Panc1 (cell line): ENCODE results near the gene HAUS6. TPM values are rescaled to one million over a fixed set of nuclear protein-coding genes. Genes with fewer than 3 reads are reported as not detected.

ENCODE experiments used
- ATAC-seq: fragments of 200-7000 bp; cut with Tn5 transposase; 2 replicates; pipeline ENCODE4 v1.9.1; 2020; ENCODE audit warnings: mild to moderate bottlenecking, moderate library complexity
- BruUV-seq: library from RNA; stranded (reverse); fragments of 400-500 nt; replicated peaks from 2 replicates; lab custom pipeline; 2021; lab: Mats Ljungman, UMichigan
- CTCF ChIA-PET: fragments of 300-600 bp; sonication (Branson Sonifier 250); formaldehyde crosslinking; loops from one replicate; lab custom pipeline; 2022; ENCODE audit warnings: antibody characterized with exemption; lab: Charles Lee
- POLR2A ChIA-PET: fragments of 300-600 bp; sonication (Branson Sonifier 250); formaldehyde crosslinking; loops from one replicate; lab custom pipeline; 2022; ENCODE audit warnings: antibody characterized with exemption; lab: Charles Lee
- DNase-seq: peaks from one replicate; pipeline ENCODE4 v3.0.0-alpha.2; 2010; ENCODE audit warnings: low read depth, low spot score
- H3K27ac ChIP-seq: 2 replicates; pipeline ENCODE4 v1.5.1; 2011; ENCODE audit warnings: mild to moderate bottlenecking, low read length, inconsistent platforms
- H3K27me3 ChIP-seq: fragments of 200-500 bp; sonication (Bioruptor generic); 2 replicates; pipeline ENCODE4 v1.6.0; 2014; ENCODE audit warnings: low read length, inconsistent platforms; ENCODE audit not compliant: control insufficient read depth, insufficient read depth
- H3K36me3 ChIP-seq: fragments of 200-500 bp; sonication (Bioruptor generic); 2 replicates; pipeline ENCODE4 v1.5.1; 2014; ENCODE audit warnings: inconsistent platforms, mild to moderate bottlenecking, low read length, moderate library complexity; ENCODE audit not compliant: control insufficient read depth, insufficient read depth
- H3K4me1 ChIP-seq: 2 replicates; pipeline ENCODE4 v1.5.1; 2011; ENCODE audit warnings: inconsistent platforms, mild to moderate bottlenecking, low read length, moderate library complexity; ENCODE audit not compliant: control insufficient read depth, insufficient read depth
- H3K4me3 ChIP-seq, 2 experiments: 2 replicates each; pipeline ENCODE4 v1.5.1; 2011 to 2012; ENCODE audit warnings: low read depth in 2 of 2, low read length in 2 of 2, mild to moderate bottlenecking in 2 of 2, inconsistent platforms in 1 of 2, moderate library complexity in 1 of 2
- H3K9me3 ChIP-seq: fragments of 200-500 bp; sonication (Bioruptor generic); 2 replicates; pipeline ENCODE4 v1.5.1; 2014; ENCODE audit warnings: low read depth, mild to moderate bottlenecking, inconsistent platforms, low read length, moderate library complexity; ENCODE audit not compliant: control insufficient read depth, insufficient read depth
- POLR2AphosphoS5 ChIP-seq: IDR thresholded peaks from 2 replicates; pipeline ENCODE4 v1.6.1; 2012; ENCODE audit warnings: mild to moderate bottlenecking, low read depth, low read length, moderate library complexity
- SIN3A ChIP-seq: IDR thresholded peaks from 2 replicates; pipeline ENCODE4 v1.6.1; 2012; ENCODE audit warnings: low read depth, mild to moderate bottlenecking, low read length, moderate library complexity, borderline replicate concordance; ENCODE audit not compliant: insufficient read depth
- TCF7L2 ChIP-seq: IDR thresholded peaks from 2 replicates; pipeline ENCODE4 v1.6.1; 2011; ENCODE audit warnings: mild to moderate bottlenecking, low read depth, low read length, inconsistent platforms
- in situ Hi-C: cut with HindIII; loops from 2 replicates; pipeline ENCODE4 v1.10.0; 2016; ENCODE audit warnings: low sequenced_read_pairs, low pct_unique_long_range_greater_than_20kb
- intact Hi-C: fragments of 100-400 bp; cut with micrococcal nuclease; formaldehyde crosslinking; loops from one replicate; pipeline ENCODE4 v1.10.0; 2022; ENCODE audit not compliant: unreplicated experiment
- total RNA-seq: library from RNA; stranded (reverse); gene quantifications from one replicate; pipeline ENCODE4 v1.2.1, GENCODE V29; 2021; ENCODE audit not compliant: unreplicated experiment
- TF ChIP-seq, protein P1 (sequence below), 2 experiments: IDR thresholded peaks; 2 replicates each; pipeline ENCODE4 v1.6.1; 2011 to 2012; ENCODE audit warnings: low read depth in 2 of 2, control low read depth in 1 of 2, low read length in 1 of 2, mild to moderate bottlenecking in 1 of 2, moderate library complexity in 1 of 2; ENCODE audit not compliant: insufficient read depth in 1 of 2
- TF ChIP-seq, protein P2 (sequence below): fragments of 450-650 bp; IDR thresholded peaks from 2 replicates; pipeline ENCODE4 v1.5.1; 2017; ENCODE audit warnings: mild to moderate bottlenecking

Gene HAUS6
- total RNA-seq, 1 experiment from 2014 or later = 9.3 TPM

DNA sequence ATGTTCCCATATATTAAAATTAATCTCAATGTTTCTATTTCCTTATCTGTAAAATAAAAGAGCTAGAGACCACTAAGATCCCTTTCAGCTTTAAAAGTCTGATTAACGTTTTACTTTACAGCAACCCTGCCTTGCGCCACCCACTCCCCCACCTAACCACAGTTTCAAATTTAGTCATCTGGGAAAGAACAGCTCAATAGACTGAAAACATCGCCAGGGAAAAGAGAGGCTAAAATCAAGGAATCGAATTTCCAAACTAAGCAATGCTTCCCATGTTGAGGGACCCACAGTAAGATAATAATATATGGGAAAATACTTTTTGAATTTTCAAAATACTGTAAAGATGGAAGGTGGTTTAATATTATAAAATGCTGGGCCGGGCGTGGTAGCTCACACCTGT is 76.3 kb downstream of the HAUS6 start:
- Histone ChIP-seq H3K27ac (no peak overlapping the region), H3K27me3 (no peaks in the 10 kb centered on the region), H3K36me3 (no peaks in the 10 kb centered on the region), H3K9me3 (no peaks in the 10 kb centered on the region), H3K4me1 (no peaks in the 10 kb centered on the region), H3K4me3 (no peak overlapping the region)
- intact Hi-C loops = loop anchor here (10.0 kb wide), 1 partner anchor 762 kb away; no protein-coding TSS in a partner anchor
- no peak for DNase-seq
- TF ChIP-seq, protein P1, sequence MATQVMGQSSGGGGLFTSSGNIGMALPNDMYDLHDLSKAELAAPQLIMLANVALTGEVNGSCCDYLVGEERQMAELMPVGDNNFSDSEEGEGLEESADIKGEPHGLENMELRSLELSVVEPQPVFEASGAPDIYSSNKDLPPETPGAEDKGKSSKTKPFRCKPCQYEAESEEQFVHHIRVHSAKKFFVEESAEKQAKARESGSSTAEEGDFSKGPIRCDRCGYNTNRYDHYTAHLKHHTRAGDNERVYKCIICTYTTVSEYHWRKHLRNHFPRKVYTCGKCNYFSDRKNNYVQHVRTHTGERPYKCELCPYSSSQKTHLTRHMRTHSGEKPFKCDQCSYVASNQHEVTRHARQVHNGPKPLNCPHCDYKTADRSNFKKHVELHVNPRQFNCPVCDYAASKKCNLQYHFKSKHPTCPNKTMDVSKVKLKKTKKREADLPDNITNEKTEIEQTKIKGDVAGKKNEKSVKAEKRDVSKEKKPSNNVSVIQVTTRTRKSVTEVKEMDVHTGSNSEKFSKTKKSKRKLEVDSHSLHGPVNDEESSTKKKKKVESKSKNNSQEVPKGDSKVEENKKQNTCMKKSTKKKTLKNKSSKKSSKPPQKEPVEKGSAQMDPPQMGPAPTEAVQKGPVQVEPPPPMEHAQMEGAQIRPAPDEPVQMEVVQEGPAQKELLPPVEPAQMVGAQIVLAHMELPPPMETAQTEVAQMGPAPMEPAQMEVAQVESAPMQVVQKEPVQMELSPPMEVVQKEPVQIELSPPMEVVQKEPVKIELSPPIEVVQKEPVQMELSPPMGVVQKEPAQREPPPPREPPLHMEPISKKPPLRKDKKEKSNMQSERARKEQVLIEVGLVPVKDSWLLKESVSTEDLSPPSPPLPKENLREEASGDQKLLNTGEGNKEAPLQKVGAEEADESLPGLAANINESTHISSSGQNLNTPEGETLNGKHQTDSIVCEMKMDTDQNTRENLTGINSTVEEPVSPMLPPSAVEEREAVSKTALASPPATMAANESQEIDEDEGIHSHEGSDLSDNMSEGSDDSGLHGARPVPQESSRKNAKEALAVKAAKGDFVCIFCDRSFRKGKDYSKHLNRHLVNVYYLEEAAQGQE (IDR thresholded peaks at IDR 0.05; ENCODE audit: insufficient read depth in 1 of 2, low read depth in 2 of 2, low read length in 1 of 2) = no peak
- TF ChIP-seq, protein P2, sequence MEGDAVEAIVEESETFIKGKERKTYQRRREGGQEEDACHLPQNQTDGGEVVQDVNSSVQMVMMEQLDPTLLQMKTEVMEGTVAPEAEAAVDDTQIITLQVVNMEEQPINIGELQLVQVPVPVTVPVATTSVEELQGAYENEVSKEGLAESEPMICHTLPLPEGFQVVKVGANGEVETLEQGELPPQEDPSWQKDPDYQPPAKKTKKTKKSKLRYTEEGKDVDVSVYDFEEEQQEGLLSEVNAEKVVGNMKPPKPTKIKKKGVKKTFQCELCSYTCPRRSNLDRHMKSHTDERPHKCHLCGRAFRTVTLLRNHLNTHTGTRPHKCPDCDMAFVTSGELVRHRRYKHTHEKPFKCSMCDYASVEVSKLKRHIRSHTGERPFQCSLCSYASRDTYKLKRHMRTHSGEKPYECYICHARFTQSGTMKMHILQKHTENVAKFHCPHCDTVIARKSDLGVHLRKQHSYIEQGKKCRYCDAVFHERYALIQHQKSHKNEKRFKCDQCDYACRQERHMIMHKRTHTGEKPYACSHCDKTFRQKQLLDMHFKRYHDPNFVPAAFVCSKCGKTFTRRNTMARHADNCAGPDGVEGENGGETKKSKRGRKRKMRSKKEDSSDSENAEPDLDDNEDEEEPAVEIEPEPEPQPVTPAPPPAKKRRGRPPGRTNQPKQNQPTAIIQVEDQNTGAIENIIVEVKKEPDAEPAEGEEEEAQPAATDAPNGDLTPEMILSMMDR = no peak
- TF ChIP-seq TCF7L2 (no peak), POLR2AphosphoS5 (no peak), SIN3A (no peak)
- ATAC-seq = no peak
- in situ Hi-C loops = no loop called here
- CTCF ChIA-PET = no interaction called here
- POLR2A ChIA-PET = no interaction called here
- no TSS peak for BruUV-seq

DNA sequence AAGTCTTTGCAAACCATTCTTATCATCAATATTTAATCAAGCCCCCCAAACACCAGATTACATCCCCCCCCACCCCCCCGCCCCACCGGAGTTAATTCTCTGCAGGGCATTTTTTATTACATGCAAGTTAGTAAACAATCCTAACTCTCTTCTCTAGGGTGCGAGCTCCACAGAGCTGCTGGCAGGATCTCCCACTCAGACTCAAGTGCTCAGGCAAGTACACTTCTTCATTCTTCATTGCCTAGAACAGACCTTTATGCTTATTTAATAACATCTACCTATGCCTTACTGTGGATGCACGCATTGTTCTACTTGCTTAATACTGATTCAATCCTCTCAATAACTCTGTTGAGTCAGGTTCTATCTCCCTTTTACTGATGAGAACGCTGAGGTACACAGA is 79.6 kb downstream of the HAUS6 start:
- Histone ChIP-seq H3K36me3 (no peaks in the 10 kb centered on the region), H3K4me1 (no peaks in the 10 kb centered on the region), H3K4me3 (no peak overlapping the region), H3K27ac (no peak overlapping the region), H3K9me3 (no peaks in the 10 kb centered on the region), H3K27me3 (no peaks in the 10 kb centered on the region)
- DNase-seq (no peak), ATAC-seq (no peak)
- in situ Hi-C loops (no loop called here), intact Hi-C loops (loop anchor here (10.0 kb wide), 1 partner anchor 758 kb away; no protein-coding TSS in a partner anchor)
- TF ChIP-seq SIN3A (no peak), POLR2AphosphoS5 (no peak), TCF7L2 (no peak)
- TF ChIP-seq, protein P2 = no peak
- TF ChIP-seq, protein P1 (IDR thresholded peaks at IDR 0.05; ENCODE audit: insufficient read depth in 1 of 2, low read depth in 2 of 2, low read length in 1 of 2) = no peak
- ChIA-PET CTCF (no interaction called here), POLR2A (interaction anchor here (0.7 kb wide), 1 partner anchor 333 kb away, joined by 20 read pairs; no protein-coding TSS in a partner anchor)
- BruUV-seq = no TSS peak
